Activated T-helper 2 cell treated with anti-CD3 and anti-CD28 coated beads, Interferon-gamma antibody, Interleukin-2, Interleukin-4, amounts not matched to agents 10 μg/mL and 5 μg/mL and 100 μg/mL, durations not matched to agents 14 hours and 24 hours and 36 hours (primary cell): ENCODE data around the gene USP34. TPM values are rescaled to one million over a fixed set of nuclear protein-coding genes. Genes with fewer than 3 reads are reported as not detected.
"Not testable (repeated sequence)": the region's sequence is repeated elsewhere in the genome, so short reads cannot be mapped to it uniquely, and the experiment has no call there.

Experiments
- DNase-seq: peaks from one replicate; pipeline ENCODE4 v3.0.0; 2021; ENCODE audit warnings: low spot score
- H3K27ac Mint-ChIP-seq: one replicate; pipeline ENCODE4 v1.8.0; 2021; ENCODE audit warnings: mixed read lengths
- H3K27me3 Mint-ChIP-seq: one replicate; pipeline ENCODE4 v1.8.0; 2021; ENCODE audit warnings: low read depth, mixed read lengths
- H3K36me3 Mint-ChIP-seq: one replicate; pipeline ENCODE4 v1.8.0; 2021; ENCODE audit warnings: low read depth, mixed read lengths
- H3K4me1 Mint-ChIP-seq: one replicate; pipeline ENCODE4 v1.8.0; 2021; ENCODE audit warnings: low read depth, mixed read lengths
- H3K4me3 Mint-ChIP-seq: one replicate; pipeline ENCODE4 v1.8.0; 2021; ENCODE audit warnings: low read depth, mild to moderate bottlenecking, moderate library complexity, mixed read lengths
- H3K9me3 Mint-ChIP-seq: one replicate; pipeline ENCODE4 v1.8.0; 2021; ENCODE audit warnings: mixed read lengths
- intact Hi-C: fragments of 100-400 bp; cut with micrococcal nuclease; formaldehyde crosslinking; loops from one replicate; pipeline ENCODE4 v1.15.1; 2023
- total RNA-seq: library from RNA; stranded (reverse); gene quantifications from 2 replicates; pipeline ENCODE4 v1.2.3, GENCODE V29; 2022

USP34 gene
- total RNA-seq, 1 donor from 2014 or later: 89.3 TPM

- Mint-ChIP-seq H3K27ac (no peak overlapping the region), H3K27me3 (no peaks in the 10 kb centered on the region), H3K36me3 (peaks cover 55% of the 10 kb centered on the region), H3K4me3 (no peak overlapping the region), H3K9me3 (no peaks in the 10 kb centered on the region), H3K4me1 (peaks cover 23% of the 10 kb centered on the region)
- DNase-seq: no peak
- intact Hi-C loops: no loop called here
Observed at GRCh38 chr2:61235716-61236115, 235.2 kb downstream of the USP34 start.

GRCh38 chr2:61233581-61233980 is 237.3 kb downstream of the USP34 start:
- Mint-ChIP-seq H3K4me3 (no peak overlapping the region), H3K4me1 (peaks cover 16% of the 10 kb centered on the region), H3K27ac (no peak overlapping the region), H3K27me3 (no peaks in the 10 kb centered on the region), H3K36me3 (peaks cover 53% of the 10 kb centered on the region), H3K9me3 (no peaks in the 10 kb centered on the region)
- intact Hi-C loops: no loop called here
- no peak for DNase-seq

- H3K4me3 Mint-ChIP-seq: no peak overlapping the region
- H3K27ac Mint-ChIP-seq: no peak overlapping the region
- H3K9me3 Mint-ChIP-seq: no peaks in the 10 kb centered on the region
- no peaks in the 10 kb centered on the region for H3K27me3 Mint-ChIP-seq
- peaks cover 5% of the 10 kb centered on the region for H3K4me1 Mint-ChIP-seq
- no peak for DNase-seq
- intact Hi-C loops: no loop called here
- peaks cover 66% of the 10 kb centered on the region for H3K36me3 Mint-ChIP-seq
Observed at GRCh38 chr2:61229936-61230335, 241.0 kb downstream of the USP34 start.

- no peaks in the 10 kb centered on the region for H3K27me3 Mint-ChIP-seq
- H3K27ac Mint-ChIP-seq: no peak overlapping the region
- intact Hi-C loops: no loop called here
- no peak overlapping the region for H3K4me3 Mint-ChIP-seq
- peaks cover 5% of the 10 kb centered on the region for H3K4me1 Mint-ChIP-seq
- H3K9me3 Mint-ChIP-seq: no peaks in the 10 kb centered on the region
- DNase-seq: no peak
- peaks cover 70% of the 10 kb centered on the region for H3K36me3 Mint-ChIP-seq
Observed at GRCh38 chr2:61222567-61222966, 248.3 kb downstream of the USP34 start.

GRCh38 chr2:61221819-61222218 is 249.1 kb downstream of the USP34 start:
- Mint-ChIP-seq H3K4me1 (peaks cover 5% of the 10 kb centered on the region), H3K4me3 (no peak overlapping the region)

GRCh38 chr2:61220768-61221167 is 250.1 kb downstream of the USP34 start:
- DNase-seq: no peak
- no peak overlapping the region for H3K4me3 Mint-ChIP-seq
- H3K36me3 Mint-ChIP-seq: peaks cover 61% of the 10 kb centered on the region
- intact Hi-C loops: no loop called here
- no peak overlapping the region for H3K27ac Mint-ChIP-seq
- no peaks in the 10 kb centered on the region for H3K27me3 Mint-ChIP-seq
- no peaks in the 10 kb centered on the region for H3K9me3 Mint-ChIP-seq
- peaks cover 1% of the 10 kb centered on the region for H3K4me1 Mint-ChIP-seq

More at GRCh38 chr2:61221819-61222218, 249.1 kb downstream of the USP34 start:
- Mint-ChIP-seq H3K9me3 (no peaks in the 10 kb centered on the region), H3K27me3 (no peaks in the 10 kb centered on the region), H3K27ac (no peak overlapping the region), H3K36me3 (peaks cover 68% of the 10 kb centered on the region)
- intact Hi-C loops: no loop called here
- no peak for DNase-seq

GRCh38 chr2:61218817-61219170 is 252.1 kb downstream of the USP34 start:
- DNase-seq: no peak
- Mint-ChIP-seq H3K4me3 (no peak overlapping the region), H3K4me1 (peaks cover 4% of the 10 kb centered on the region), H3K27ac (no peak overlapping the region), H3K9me3 (no peaks in the 10 kb centered on the region), H3K27me3 (no peaks in the 10 kb centered on the region), H3K36me3 (peaks cover 59% of the 10 kb centered on the region)
- intact Hi-C loops: no loop called here

GRCh38 chr2:61218076-61218816 is 252.6 kb downstream of the USP34 start:
- Mint-ChIP-seq H3K27me3 (no peaks in the 10 kb centered on the region), H3K4me3 (no peak overlapping the region), H3K9me3 (no peaks in the 10 kb centered on the region), H3K36me3 (peaks cover 57% of the 10 kb centered on the region), H3K27ac (no peak overlapping the region), H3K4me1 (peaks cover 4% of the 10 kb centered on the region)
- intact Hi-C loops: no loop called here
- DNase-seq: no peak

GRCh38 chr2:61214171-61214570 is 256.7 kb downstream of the USP34 start:
- Mint-ChIP-seq H3K9me3 (no peaks in the 10 kb centered on the region), H3K27ac (no peak overlapping the region), H3K27me3 (no peaks in the 10 kb centered on the region), H3K4me3 (no peak overlapping the region), H3K36me3 (peaks cover 36% of the 10 kb centered on the region), H3K4me1 (peaks cover 4% of the 10 kb centered on the region)
- intact Hi-C loops: no loop called here
- DNase-seq: no peak

GRCh38 chr2:61210332-61210981 is 260.4 kb downstream of the USP34 start:
- Mint-ChIP-seq H3K4me3 (no peak overlapping the region), H3K4me1 (peaks cover 3% of the 10 kb centered on the region), H3K27ac (no peak overlapping the region), H3K9me3 (no peaks in the 10 kb centered on the region), H3K27me3 (no peaks in the 10 kb centered on the region), H3K36me3 (peaks cover 46% of the 10 kb centered on the region)
- intact Hi-C loops: no loop called here
- no peak for DNase-seq

- no peak overlapping the region for H3K27ac Mint-ChIP-seq
- no peak for DNase-seq
- no peaks in the 10 kb centered on the region for H3K27me3 Mint-ChIP-seq
- H3K9me3 Mint-ChIP-seq: no peaks in the 10 kb centered on the region
- intact Hi-C loops: no loop called here
- no peak overlapping the region for H3K4me3 Mint-ChIP-seq
- no peaks in the 10 kb centered on the region for H3K4me1 Mint-ChIP-seq
- H3K36me3 Mint-ChIP-seq: peaks cover 60% of the 10 kb centered on the region
Observed at GRCh38 chr2:61205132-61205531, 265.8 kb downstream of the USP34 start.

- Mint-ChIP-seq H3K27ac (no peak overlapping the region), H3K4me1 (peaks cover 12% of the 10 kb centered on the region), H3K27me3 (no peaks in the 10 kb centered on the region), H3K9me3 (no peaks in the 10 kb centered on the region), H3K4me3 (no peak overlapping the region), H3K36me3 (peaks cover 38% of the 10 kb centered on the region)
- no peak for DNase-seq
- intact Hi-C loops: no loop called here
Observed at GRCh38 chr2:61196671-61197070, 274.2 kb downstream of the USP34 start.

- H3K27ac Mint-ChIP-seq, H3K4me3 Mint-ChIP-seq, intact Hi-C loops, DNase-seq, H3K9me3 Mint-ChIP-seq, H3K27me3 Mint-ChIP-seq: not testable (repeated sequence)
- peaks cover 42% of the 10 kb centered on the region for H3K36me3 Mint-ChIP-seq
- peaks cover 17% of the 10 kb centered on the region for H3K4me1 Mint-ChIP-seq
Observed at GRCh38 chr2:61194646-61195045, 276.2 kb downstream of the USP34 start.
